Astrocyte of the cerebellum (primary cell): ENCODE data around the gene SHISA5.

Source experiments
- DNase-seq: peaks from one replicate; pipeline ENCODE4 v3.0.0-alpha.2; 2011; ENCODE audit warnings: low read depth
- H3K4me3 ChIP-seq: 2 replicates; pipeline ENCODE4 v1.5.1; 2011; ENCODE audit warnings: mild to moderate bottlenecking, low read depth, low read length, moderate library complexity
- in situ Hi-C: cut with HindIII; loops from 2 replicates; pipeline ENCODE4 v1.10.0; 2017; ENCODE audit warnings: low sequenced_read_pairs
- TF ChIP-seq, protein P1 (sequence below): IDR thresholded peaks from 2 replicates; pipeline ENCODE4 v1.5.1; 2012; ENCODE audit warnings: low read length, low read depth, moderate library complexity, mild to moderate bottlenecking; ENCODE audit errors: missing control alignments

SHISA5 gene

DNA sequence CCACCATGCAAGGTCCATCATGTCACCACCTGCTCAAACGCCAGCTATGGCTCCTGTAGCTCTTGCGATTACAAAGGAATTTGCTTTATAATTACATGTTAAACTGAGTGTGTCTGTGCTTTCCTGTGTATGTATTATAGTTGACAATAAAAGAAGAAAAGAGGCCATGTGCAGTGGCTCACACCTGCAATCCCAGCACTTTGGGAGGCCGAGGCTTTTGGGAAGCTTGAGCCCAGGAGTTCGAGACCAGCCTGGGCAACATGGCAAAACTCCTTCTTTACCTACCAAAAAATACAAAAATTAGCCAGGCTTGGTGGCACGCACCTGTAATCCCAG, 30.4 kb downstream of the SHISA5 start:
- H3K4me3 ChIP-seq, result no peak overlapping the region
- in situ Hi-C loops, result loop anchor here (5.0 kb wide), 1 partner anchor 34 kb away; no protein-coding TSS in a partner anchor
- no peak for DNase-seq
- TF ChIP-seq, protein P1, sequence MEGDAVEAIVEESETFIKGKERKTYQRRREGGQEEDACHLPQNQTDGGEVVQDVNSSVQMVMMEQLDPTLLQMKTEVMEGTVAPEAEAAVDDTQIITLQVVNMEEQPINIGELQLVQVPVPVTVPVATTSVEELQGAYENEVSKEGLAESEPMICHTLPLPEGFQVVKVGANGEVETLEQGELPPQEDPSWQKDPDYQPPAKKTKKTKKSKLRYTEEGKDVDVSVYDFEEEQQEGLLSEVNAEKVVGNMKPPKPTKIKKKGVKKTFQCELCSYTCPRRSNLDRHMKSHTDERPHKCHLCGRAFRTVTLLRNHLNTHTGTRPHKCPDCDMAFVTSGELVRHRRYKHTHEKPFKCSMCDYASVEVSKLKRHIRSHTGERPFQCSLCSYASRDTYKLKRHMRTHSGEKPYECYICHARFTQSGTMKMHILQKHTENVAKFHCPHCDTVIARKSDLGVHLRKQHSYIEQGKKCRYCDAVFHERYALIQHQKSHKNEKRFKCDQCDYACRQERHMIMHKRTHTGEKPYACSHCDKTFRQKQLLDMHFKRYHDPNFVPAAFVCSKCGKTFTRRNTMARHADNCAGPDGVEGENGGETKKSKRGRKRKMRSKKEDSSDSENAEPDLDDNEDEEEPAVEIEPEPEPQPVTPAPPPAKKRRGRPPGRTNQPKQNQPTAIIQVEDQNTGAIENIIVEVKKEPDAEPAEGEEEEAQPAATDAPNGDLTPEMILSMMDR, result no peak

DNA sequence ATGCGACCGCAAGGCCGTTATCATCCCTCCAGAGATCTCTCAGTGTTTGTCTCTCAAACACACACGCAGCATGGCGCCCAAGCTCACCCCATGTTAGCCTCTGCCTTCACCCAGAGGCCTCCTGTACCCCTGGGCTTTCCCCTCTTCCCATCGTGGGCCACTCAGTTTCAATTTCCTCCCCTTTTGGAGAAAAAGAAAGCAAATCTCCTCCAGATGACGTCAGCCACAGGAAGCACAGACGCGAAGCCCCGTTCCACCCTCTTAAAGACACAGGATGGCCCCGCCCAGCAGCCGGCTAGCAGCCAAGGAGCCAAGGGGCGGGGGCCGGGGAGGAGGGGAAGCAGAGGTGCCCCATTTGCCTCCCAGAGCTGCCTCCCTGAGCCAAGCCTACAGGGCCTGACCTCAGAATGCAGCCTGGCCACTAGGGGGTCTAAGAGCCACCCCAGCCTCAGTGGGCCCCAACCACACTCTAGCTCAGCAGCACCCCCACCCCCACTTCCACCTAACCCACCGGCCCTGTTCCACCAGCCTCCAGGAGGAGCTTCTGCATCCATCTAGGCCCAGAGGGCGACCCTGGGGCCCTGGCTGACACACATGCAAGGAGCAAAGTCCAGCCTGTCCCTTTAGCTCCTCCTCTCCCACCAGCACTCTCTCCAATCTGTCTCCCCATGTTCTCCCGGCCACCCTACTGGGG, 30.9 kb downstream of the SHISA5 start:
- H3K4me3 ChIP-seq, result peak overlapping the region; percentile 64
- peak; percentile 75 for DNase-seq
- TF ChIP-seq, protein P1, result peak; percentile 17
- in situ Hi-C loops, result loop anchor here (5.0 kb wide), 1 partner anchor 34 kb away; no protein-coding TSS in a partner anchor

DNA sequence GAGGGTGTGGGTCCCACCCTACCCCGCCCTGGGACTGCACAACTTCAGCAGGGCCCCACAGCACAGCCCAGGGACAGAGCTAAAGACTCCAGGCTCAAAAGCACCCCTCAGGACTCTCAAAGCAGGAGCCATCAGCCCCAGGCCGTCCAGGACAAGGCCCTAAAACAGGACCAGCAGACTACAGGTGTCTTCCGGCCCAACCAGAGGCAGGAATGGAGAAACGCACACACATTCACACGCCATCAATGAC, 31.4 kb downstream of the SHISA5 start:
- no peak for DNase-seq
- peak overlapping the region; percentile 64 for H3K4me3 ChIP-seq
- TF ChIP-seq, protein P1, result no peak
- in situ Hi-C loops, result loop anchor here (5.0 kb wide), 1 partner anchor 35 kb away; no protein-coding TSS in a partner anchor

DNA sequence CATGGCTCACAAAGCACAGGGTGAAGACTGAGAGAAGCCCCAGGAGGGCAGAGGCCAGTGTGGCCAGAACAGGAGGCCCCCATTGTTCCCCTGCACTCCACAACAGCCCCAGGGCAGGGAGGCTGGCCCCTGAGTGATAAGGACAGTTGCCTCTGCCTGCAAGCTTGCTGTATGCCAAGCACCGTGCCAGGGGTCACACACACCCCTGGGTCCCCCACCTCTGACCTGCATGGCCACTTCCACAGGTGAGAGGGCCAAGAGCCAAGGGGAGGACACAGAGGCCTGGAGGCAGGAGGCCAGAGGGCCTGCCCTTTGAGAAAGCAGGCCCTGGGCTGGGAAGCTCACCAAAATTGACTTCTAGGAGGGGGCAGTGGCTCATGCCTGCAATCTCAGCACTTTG, 33.7 kb downstream of the SHISA5 start:
- TF ChIP-seq, protein P1, result no peak
- DNase-seq, result no peak
- no peak overlapping the region for H3K4me3 ChIP-seq
- in situ Hi-C loops, result loop anchor here (5.0 kb wide), 1 partner anchor 37 kb away; no protein-coding TSS in a partner anchor

DNA sequence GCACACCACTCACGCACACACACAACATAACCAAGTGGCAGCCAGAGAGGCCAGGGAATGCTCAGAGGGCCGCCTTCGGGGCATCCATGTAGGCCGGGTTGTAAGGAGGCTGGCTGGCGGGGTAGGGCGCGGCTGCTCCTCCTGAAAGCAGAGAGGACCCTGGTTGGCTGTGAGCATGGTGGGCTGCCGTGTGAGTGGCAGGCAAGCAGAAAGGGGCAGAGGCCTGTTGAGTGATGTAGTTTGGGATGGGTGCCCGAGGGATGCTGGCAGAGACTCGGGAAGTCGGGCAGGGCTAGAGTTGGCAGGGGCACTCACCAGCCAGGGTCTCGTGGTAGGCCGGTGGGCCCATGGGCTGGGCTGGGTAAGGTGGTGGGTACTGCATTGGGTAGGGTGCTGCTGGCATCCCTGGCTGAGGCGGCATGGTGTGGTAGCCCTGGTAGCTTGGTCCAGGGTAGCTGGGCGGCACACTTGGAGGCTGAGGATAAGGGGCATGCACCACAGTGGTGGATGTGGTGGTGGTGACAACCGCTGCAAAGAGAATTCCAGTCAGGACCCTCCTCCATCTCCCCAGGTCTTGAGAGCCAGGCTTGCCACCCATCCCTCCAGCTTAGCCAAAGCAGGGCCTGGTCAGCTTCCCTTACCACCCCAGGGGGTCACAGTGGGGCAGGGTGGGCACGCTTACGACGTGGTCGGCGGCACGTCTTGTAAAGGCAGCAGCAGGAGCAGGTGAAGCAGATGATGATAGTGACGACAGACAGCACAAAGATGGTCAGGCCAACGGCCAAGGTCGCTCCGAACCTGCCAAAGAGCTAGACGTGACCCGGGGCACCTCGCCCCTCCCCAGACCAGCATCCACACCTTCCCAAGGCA, 34.7 kb downstream of the SHISA5 start:
- no peak overlapping the region for H3K4me3 ChIP-seq
- no peak for DNase-seq
- TF ChIP-seq, protein P1, result no peak
- in situ Hi-C loops, result no loop called here

DNA sequence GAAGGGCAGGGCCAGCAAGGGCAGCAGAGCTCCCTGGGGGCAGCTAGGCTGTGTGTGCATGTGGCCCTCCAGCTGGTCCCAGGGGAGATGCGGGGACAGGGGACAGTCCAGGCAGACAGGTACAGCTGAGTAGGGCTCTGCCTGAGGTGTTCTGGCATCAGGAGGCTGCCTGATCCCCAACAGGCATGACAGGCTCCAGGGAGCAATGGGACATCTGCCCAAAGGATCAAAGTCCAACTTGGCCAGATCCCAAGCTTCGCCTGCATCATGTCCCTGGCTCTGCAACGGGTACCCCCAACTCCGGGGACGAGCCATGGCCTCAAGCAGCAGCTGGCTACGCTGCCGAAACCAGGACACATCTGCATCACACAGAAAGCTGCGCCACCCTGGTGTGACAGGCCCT, 35.6 kb downstream of the SHISA5 start:
- in situ Hi-C loops, result no loop called here
- DNase-seq, result no peak
- no peak overlapping the region for H3K4me3 ChIP-seq
- TF ChIP-seq, protein P1, result no peak
